Heart left ventricle (tissue), 16 donors: Measurements from ENCODE around the gene MRE11. TPM values are rescaled to one million over a fixed set of nuclear protein-coding genes. Genes with fewer than 3 reads are reported as not detected.

ENCODE experiments used
- ATAC-seq, 4 donors: fragments of 200-7000 bp; cut with Tn5 transposase; one replicate each; pipeline ENCODE4 v1.9.1; 2020 to 2022; ENCODE audit warnings: moderate library complexity in 4 of 4, mild to moderate bottlenecking in 3 of 4, moderate number of reproducible peaks in 1 of 4
- DNase-seq, 5 donors: peaks; one replicate each; pipeline ENCODE4 v3.0.0-alpha.2; 2020
- H3K27ac ChIP-seq, 12 donors: fragments of 200-600 bp; sonication (generic) in 4 of 12; one replicate each; pipeline versions ENCODE4 v1.5.0 to v1.8.0; 2016 to 2022; ENCODE audit warnings: mild to moderate bottlenecking in 2 of 12
- H3K27me3 ChIP-seq, 9 donors: fragments of 200-600 bp; sonication (generic) in 2 of 9; one replicate each; pipeline versions ENCODE4 v1.5.1 to v1.8.0; 2016 to 2022; ENCODE audit warnings: mild to moderate bottlenecking in 3 of 9
- H3K36me3 ChIP-seq, 9 donors: fragments of 200-600 bp; sonication (generic) in 2 of 9; one replicate each; pipeline versions ENCODE4 v1.5.0 to v1.8.0; 2018 to 2022; ENCODE audit warnings: mild to moderate bottlenecking in 2 of 9
- H3K4me1 ChIP-seq, 12 donors: fragments of 200-600 bp; sonication (generic) in 4 of 12; one replicate each; pipeline versions ENCODE4 v1.5.0 to v1.8.0; 2016 to 2022; ENCODE audit warnings: mild to moderate bottlenecking in 3 of 12
- H3K4me3 ChIP-seq, 12 donors: fragments of 200-600 bp; sonication (generic) in 4 of 12; one replicate each; pipeline versions ENCODE4 v1.5.0 to v1.8.0; 2017 to 2022; ENCODE audit warnings: mild to moderate bottlenecking in 9 of 12, moderate library complexity in 4 of 12
- H3K9me3 ChIP-seq, 12 donors: fragments of 200-600 bp; sonication (generic) in 4 of 12; one replicate each; pipeline versions ENCODE4 v1.5.0 to v1.8.0; 2016 to 2022; ENCODE audit warnings: mild to moderate bottlenecking in 1 of 12
- CTCF ChIP-seq, 12 donors: fragments of 200-600 bp; sonication (generic) in 4 of 12; IDR thresholded peaks; one replicate each; pipeline versions ENCODE4 v1.5.0 to v1.8.0; 2018 to 2022; ENCODE audit warnings: antibody characterized with exemption in 12 of 12, mild to moderate bottlenecking in 5 of 12
- POLR2A ChIP-seq, 2 donors: fragments of 450-650 bp; IDR thresholded peaks; one replicate each; pipeline ENCODE4 v1.6.1; 2017; ENCODE audit warnings: antibody characterized with exemption in 2 of 2, mild to moderate bottlenecking in 2 of 2, moderate library complexity in 2 of 2
- WGBS, 4 donors: extraction: QIAGEN DNeasy Blood & Tissue Kit in 2 of 4; methylation state at CpG; one replicate each; pipeline versions ENCODE4 v1.1.5 to v1.1.7; 2013 to 2018; 5-methylcytosine and 5-hydroxymethylcytosine counted together
- intact Hi-C, 10 donors: fragments of 100-400 bp; cut with DNase I; formaldehyde crosslinking; loops; one replicate each; pipeline versions ENCODE4 v1.11.1 to v1.14.2; 2022
- polyA plus RNA-seq, 2 donors: library from polyadenylated mRNA; stranded (reverse); fragments of 200-250 nt; gene quantifications; one replicate each; pipeline ENCODE4 v1.2.3, GENCODE V29; 2013
- total RNA-seq, 9 donors: library from RNA; depleted of rRNA in 2 of 9; stranded (reverse); fragments of >200 nt in 2 of 9; fragmentation: NEBNext Ultra II Directional in 3 of 9; extraction: Animal tissue kit (Norgen Biotek cat#: 25700) in 3 of 9; gene quantifications; one replicate each; pipeline versions ENCODE4 v1.1.0 to v1.2.4, GENCODE V29; 2016 to 2023
- donor health status: ischemic (EF 13 %, LVEDD 7.1; RV severe dilation, severe dysfunction).
- donor health status: healthy with polysubstance abuse.
- donor health status: DM: no; HTN: yes; CAD: no.
- donor health status: DM: no; HTN: no; CAD: no.
- donor health status: ischemic (EF 25% LVEDD 6.9; RV normal size, moderate dysfunction).
- donor health status: ischemic (EF 25% LVEDD 5.7; RV mildly dilated, moderate dysfunction).
- donor health status: healthy.
- donor health status: DM: yes; HTN: yes; CAD: no.
- donor health status: ischemic (EF 35%, LVEDD 5.7; RV mildly dilated, moderate dysfunction).
- donor health status: nonischemic (EF 11% LVEDD 7.7; RV severe dilation, severe dysfunction).
- donor health status: DM: yes; HTN: yes; CAD: no.
- donor health status: PGD.
- donor health status: ischemic (EF 29% LVEDD 5.4; RV normal size, mild dysfunction).
- donor health status: nonischemic (EF 23%, LVEDD 6.1; RV moderate dilation, normal function).

MRE11 gene
- total and polyA plus RNA-seq, 11 donors: 1.9 to 12.3 (median 7.9) TPM

- no peak for ATAC-seq
- Histone ChIP-seq H3K27me3 (peaks cover 3 to 45% (median 18%) of the 10 kb centered on the region in 9 donors), H3K27ac (no peak overlapping the region), H3K4me1 (peaks cover 0 to 14% (median 0%) of the 10 kb centered on the region in 12 donors), H3K4me3 (peak overlapping the region; percentile 21 to 59 (median 48)), H3K36me3 (no peaks in the 10 kb centered on the region), H3K9me3 (no peaks in the 10 kb centered on the region)
- TF ChIP-seq POLR2A (IDR thresholded peaks at IDR 0.05) (no peak), CTCF (IDR thresholded peaks at IDR 0.05) (no peak)
- DNase-seq: no peak
- intact Hi-C loops: no loop called here
- 20 to 34% (median 27%) methylated on average over 10 of the region's 10 CpGs for WGBS, 4 donors
Measured at GRCh38 chr11:94401773-94402265, 91.8 kb downstream of the MRE11 start.

- Histone ChIP-seq H3K4me1 (peaks cover 0 to 14% (median 0%) of the 10 kb centered on the region in 12 donors), H3K4me3 (peak within 1 kb of the TSS; percentile 21 to 59 (median 48)), H3K27ac (peak within 1 kb of the TSS in 1 of 12 donors; percentile 9), H3K27me3 (peaks cover 3 to 45% (median 18%) of the 10 kb centered on the region in 9 donors), H3K36me3 (no peaks in the 10 kb centered on the region), H3K9me3 (no peaks in the 10 kb centered on the region)
- TF ChIP-seq CTCF (IDR thresholded peaks at IDR 0.05) (no peak), POLR2A (IDR thresholded peaks at IDR 0.05) (no peak)
- DNase-seq (peak in 1 of 5 donors; percentile 38), ATAC-seq (peak in 3 of 4 donors; percentile 36 to 57 (median 50))
- intact Hi-C loops: no loop called here
- WGBS, 4 donors: 2 to 8% (median 2%) methylated on average over 18 to 73 of the region's 73 CpGs
Measured at GRCh38 chr11:94400839-94401772, 92.5 kb downstream of the MRE11 start, which contains the start of gene GPR83. GPR83 (minus strand) TSS chr11:94401419; CDS start chr11:94401247, 172 bp downstream.

- no peaks in the 10 kb centered on the region for H3K36me3 ChIP-seq
- H3K4me1 ChIP-seq: peaks cover 0 to 14% (median 0%) of the 10 kb centered on the region in 12 donors
- intact Hi-C loops: no loop called here
- TF ChIP-seq CTCF (IDR thresholded peaks at IDR 0.05) (no peak), POLR2A (IDR thresholded peaks at IDR 0.05) (no peak)
- 8 to 23% (median 13%) methylated on average over 4 of the region's 4 CpGs for WGBS, 4 donors
- no peak overlapping the region for H3K27ac ChIP-seq
- peak overlapping the region in 11 of 12 donors; percentile 34 to 59 (median 48) for H3K4me3 ChIP-seq
- H3K9me3 ChIP-seq: no peaks in the 10 kb centered on the region
- peaks cover 3 to 45% (median 18%) of the 10 kb centered on the region in 9 donors for H3K27me3 ChIP-seq
- ATAC-seq: no peak
- no peak for DNase-seq
Measured at GRCh38 chr11:94400457-94400838, 93.2 kb downstream of the MRE11 start.

GRCh38 chr11:94400050-94400449 lies 93.6 kb downstream of the MRE11 start:
- H3K36me3 ChIP-seq: no peaks in the 10 kb centered on the region
- no peak for ATAC-seq
- H3K27me3 ChIP-seq: peaks cover 3 to 45% (median 18%) of the 10 kb centered on the region in 9 donors
- TF ChIP-seq POLR2A (IDR thresholded peaks at IDR 0.05): no peak
- H3K4me1 ChIP-seq: peaks cover 0 to 14% (median 0%) of the 10 kb centered on the region in 12 donors
- no peaks in the 10 kb centered on the region for H3K9me3 ChIP-seq
- intact Hi-C loops: no loop called here
- 25 to 38% (median 29%) methylated on average over 4 of the region's 4 CpGs for WGBS, 4 donors
- H3K4me3 ChIP-seq: peak overlapping the region in 2 of 12 donors; percentile 50 to 59
- H3K27ac ChIP-seq: no peak overlapping the region
- no peak for DNase-seq
